HG02884 (cell line): ENCODE results near the gene SUPT4H1.

Experiments
- ATAC-seq: cut with Tn5 transposase; IDR thresholded peaks from one replicate; pipeline ENCODE4 v1.9.1; 2021; ENCODE audit warnings: mild to moderate bottlenecking, moderate library complexity; ENCODE audit not compliant: unreplicated experiment

SUPT4H1 gene

GRCh38 chr17:58381124-58382035, 29.4 kb upstream of the SUPT4H1 start:
- ATAC-seq = no peak

DNA sequence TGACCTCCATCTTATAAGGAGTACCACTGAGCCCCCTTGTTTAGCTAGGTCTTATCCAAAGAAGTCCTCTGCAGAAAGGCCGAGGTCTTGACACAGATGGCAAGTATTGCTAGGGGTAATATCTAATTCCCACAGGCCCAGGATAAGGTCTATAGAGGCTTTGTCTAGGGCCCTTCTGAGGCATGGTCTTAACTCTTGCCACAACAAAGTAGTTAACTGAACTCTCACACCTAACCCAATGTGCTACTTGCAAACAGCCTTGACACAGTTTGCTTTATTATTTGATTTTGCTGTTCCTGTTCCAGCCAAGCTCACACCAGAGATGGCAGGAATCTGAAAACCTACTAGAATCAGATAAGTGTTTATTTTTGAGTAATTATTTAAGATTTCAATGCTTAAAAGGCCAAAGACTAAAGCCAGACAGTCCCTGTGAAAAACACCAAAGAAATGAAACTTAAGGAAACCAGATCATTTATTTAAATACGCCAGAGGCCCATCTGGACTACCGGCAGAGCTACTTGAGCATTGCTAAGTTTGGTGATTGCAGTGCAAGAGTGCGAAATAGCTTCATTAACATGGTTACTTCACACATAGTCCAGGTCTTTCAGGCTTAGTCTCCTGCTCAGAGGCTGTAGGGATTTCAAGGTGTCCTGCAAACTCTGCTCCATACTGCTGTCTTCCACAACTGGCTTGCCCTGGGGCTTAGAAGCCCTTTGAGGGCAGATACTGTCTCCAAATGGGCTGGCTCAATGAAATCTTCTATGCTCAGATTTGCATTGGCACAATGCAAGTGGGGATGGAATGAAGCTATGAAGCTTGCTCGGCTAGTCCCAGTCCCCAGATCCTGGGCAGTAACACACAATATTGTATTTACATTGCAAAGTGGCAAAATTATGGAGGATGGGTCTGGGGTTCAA, 28.5 kb upstream of the SUPT4H1 start:
- no peak for ATAC-seq

GRCh38 chr17:58379511-58379824, 27.5 kb upstream of the SUPT4H1 start:
- ATAC-seq = no peak

GRCh38 chr17:58378733-58379510, 26.9 kb upstream of the SUPT4H1 start:
- no peak for ATAC-seq

- ATAC-seq = no peak
Measured at GRCh38 chr17:58377661-58378060, 25.7 kb upstream of the SUPT4H1 start.

- no peak for ATAC-seq
Measured at GRCh38 chr17:58377093-58377601, 25.1 kb upstream of the SUPT4H1 start.

- no peak for ATAC-seq
Measured at GRCh38 chr17:58376472-58377000, 24.5 kb upstream of the SUPT4H1 start.

- no peak for ATAC-seq
Measured at GRCh38 chr17:58375811-58376210, 23.8 kb upstream of the SUPT4H1 start.

DNA sequence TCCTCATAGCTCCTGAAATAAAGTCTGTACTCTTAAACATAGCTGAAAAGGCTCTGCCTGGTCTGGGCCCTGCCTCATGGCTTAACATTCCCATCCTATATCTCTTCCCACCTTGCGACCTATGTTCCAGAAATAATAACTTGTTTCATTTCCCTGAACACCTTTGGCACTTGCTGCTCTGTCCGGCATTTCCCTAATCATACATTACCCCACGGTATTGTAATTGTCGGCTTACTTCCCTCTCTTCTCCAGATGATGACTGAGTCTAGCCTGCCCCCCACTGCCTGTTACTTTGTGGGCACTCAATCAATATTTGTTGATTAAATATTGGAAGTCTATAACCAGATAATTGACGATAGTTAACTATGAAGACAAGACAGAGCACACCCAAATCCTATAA, 23.3 kb upstream of the SUPT4H1 start:
- no peak for ATAC-seq

GRCh38 chr17:58373923-58374322, 21.9 kb upstream of the SUPT4H1 start:
- ATAC-seq = no peak

DNA sequence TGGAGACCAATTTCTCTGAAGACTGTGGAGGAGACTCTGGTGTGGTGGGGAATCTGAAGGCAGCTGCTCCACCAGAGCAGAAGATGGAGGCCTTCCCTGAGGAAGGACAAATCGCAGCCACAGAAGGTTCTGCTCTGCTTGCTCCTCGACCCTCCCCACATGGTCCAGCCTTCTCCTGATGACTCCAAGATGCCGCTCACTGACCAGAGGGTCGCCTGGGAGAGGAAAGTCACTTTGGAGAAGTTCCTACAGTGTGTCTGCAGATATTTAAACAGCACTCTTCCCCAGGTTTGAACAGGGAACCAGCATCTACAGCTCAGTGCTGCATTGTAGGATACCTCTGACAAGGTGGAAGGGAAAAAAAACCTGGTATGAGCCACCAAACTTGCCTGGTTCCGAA, 21.0 kb upstream of the SUPT4H1 start:
- ATAC-seq = no peak

- ATAC-seq = no peak
Measured at GRCh38 chr17:58371300-58371950, 19.4 kb upstream of the SUPT4H1 start.

GRCh38 chr17:58370716-58371115, 18.7 kb upstream of the SUPT4H1 start:
- no peak for ATAC-seq

DNA sequence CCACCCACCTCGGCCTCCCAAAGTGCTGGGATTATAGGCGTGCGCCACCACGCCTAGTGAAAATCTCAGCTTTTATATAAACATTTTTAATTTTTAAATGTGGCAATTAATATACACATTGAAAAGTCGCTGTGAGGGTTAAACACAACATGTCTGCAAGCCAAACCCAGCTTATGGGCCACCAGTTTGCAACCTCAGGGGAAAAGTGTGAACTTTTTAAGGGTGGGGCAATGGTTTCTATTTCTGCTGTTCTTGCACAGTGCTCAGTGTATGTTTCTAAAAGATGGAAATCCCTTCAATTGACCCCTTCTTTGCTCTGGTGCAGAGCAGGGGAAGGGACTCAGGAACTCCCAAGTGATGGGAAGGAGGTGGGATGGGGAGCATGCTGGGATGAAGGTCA, 18.3 kb upstream of the SUPT4H1 start:
- no peak for ATAC-seq

GRCh38 chr17:58369214-58370031, 17.4 kb upstream of the SUPT4H1 start:
- ATAC-seq = no peak

DNA sequence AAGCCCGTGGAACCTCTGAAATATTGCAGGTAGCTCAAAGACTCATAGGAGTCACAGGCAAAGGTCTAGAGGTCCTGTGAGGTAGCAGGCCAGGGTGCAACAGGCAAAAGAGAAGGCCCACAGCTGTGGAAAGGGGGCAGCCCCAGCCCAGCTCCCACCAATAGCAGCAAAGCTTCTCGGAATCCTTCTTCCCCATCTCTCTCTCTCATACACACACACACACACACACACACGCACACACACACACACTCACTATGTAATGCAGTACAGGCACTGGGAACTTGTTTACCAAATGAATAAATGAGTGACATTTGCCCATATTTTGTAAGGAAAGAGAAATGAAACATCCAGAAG, 16.8 kb upstream of the SUPT4H1 start:
- no peak for ATAC-seq

- ATAC-seq = no peak
Measured at GRCh38 chr17:58367461-58367860, 15.5 kb upstream of the SUPT4H1 start.

DNA sequence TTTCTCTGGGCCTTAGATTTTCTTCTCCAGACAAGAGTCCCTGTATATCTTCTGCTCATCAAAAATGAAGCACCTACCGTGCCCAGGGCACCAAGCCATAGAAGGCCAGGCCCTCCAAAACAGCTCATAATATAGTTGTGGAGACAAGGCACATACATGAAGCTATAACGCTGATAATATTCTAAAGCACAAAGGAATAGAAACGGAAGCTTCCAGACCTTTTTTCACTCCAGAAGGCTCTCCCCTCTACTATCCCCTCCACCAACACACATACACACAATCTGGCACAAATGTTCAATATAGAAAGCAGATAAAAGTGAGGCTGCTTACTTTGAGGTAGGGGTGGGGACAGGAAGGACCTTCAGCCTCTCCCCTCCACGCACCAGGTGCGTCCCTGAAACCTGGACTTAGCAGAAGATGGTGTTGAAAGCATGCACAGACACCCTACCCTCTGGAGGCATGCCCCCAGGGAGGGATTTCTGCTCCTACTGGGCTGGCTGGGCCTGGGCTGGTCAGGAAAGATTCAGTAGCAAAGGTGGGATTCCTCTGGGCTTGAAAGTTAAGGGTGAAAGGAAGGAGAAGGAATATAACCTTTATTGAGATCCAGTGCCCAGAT, 14.1 kb upstream of the SUPT4H1 start:
- no peak for ATAC-seq
